ENCODE results near the gene JAZF1. TPM values are rescaled to one million over a fixed set of nuclear protein-coding genes. Genes with fewer than 3 reads are reported as not detected.

The JAZF1 gene
- total RNA-seq, 2 donors from 2014 or later: 9.3 to 37.4 TPM

- no peaks in the 10 kb centered on the region for H3K36me3 ChIP-seq
- no peak for DNase-seq (ENCODE audit: low spot score)
- no peaks in the 10 kb centered on the region for H3K4me1 ChIP-seq (replicated peaks)
- H3K27ac ChIP-seq: no peak overlapping the region
- no peak overlapping the region for H3K4me3 ChIP-seq
- 97% methylated on average over 9 of the region's 9 CpGs for WGBS
- H3K27me3 ChIP-seq (replicated peaks; ENCODE audit: insufficient read depth): no peaks in the 10 kb centered on the region
- H3K9me3 ChIP-seq: no peaks in the 10 kb centered on the region
- intact Hi-C loops (cut with DNase I): no loop called here
- TF ChIP-seq POLR2A (IDR thresholded peaks at IDR 0.05) (no peak), POLR2AphosphoS5 (IDR thresholded peaks at IDR 0.05) (no peak)
- TF ChIP-seq, protein P1, sequence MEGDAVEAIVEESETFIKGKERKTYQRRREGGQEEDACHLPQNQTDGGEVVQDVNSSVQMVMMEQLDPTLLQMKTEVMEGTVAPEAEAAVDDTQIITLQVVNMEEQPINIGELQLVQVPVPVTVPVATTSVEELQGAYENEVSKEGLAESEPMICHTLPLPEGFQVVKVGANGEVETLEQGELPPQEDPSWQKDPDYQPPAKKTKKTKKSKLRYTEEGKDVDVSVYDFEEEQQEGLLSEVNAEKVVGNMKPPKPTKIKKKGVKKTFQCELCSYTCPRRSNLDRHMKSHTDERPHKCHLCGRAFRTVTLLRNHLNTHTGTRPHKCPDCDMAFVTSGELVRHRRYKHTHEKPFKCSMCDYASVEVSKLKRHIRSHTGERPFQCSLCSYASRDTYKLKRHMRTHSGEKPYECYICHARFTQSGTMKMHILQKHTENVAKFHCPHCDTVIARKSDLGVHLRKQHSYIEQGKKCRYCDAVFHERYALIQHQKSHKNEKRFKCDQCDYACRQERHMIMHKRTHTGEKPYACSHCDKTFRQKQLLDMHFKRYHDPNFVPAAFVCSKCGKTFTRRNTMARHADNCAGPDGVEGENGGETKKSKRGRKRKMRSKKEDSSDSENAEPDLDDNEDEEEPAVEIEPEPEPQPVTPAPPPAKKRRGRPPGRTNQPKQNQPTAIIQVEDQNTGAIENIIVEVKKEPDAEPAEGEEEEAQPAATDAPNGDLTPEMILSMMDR (IDR thresholded peaks at IDR 0.05): no peak
Measured at GRCh38 chr7:28202222-28202621, 21.6 kb upstream of the JAZF1 start.

DNA sequence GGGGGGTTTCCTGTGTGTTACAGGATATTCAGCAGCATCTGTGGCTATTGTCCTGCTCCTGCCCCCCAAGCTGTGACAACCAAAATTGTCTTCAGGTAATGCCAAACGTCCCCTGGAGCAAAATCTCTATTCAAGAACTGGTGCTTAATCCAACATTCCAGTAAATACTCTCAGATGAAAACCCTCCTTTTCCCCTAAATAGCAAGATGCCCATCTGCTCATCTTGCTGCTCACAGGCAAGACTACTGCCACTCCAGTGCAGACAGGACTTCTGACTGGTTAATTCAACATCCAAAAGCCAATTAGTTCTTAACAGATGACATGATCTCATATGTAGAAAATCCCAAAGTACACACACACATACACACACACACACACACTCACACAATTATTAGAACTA, 20.5 kb upstream of the JAZF1 start:
- 72% methylated on average over 1 of the region's 1 CpG for whole genome bisulfite sequencing

DNA sequence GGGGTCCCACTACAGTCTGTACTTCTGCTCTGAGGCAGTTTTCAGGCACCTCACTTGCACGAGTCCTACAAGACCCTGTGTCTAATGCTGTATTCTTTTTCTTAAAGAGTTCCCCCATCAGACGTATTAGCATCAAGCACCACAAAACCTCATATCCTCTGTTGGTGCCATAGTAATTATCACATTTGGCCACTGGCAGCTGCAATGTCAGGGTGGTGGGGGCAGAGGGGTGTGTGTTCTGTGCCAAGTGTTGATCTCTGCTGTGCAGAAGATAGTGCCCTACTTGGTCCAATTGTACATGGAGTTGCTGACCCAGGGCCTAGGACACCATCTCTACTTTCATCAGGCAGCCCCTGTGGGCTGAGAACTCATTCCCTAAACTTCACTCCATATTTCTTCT, 20.0 kb upstream of the JAZF1 start:
- intact Hi-C loops (cut with DNase I): no loop called here
- H3K4me1 ChIP-seq (replicated peaks): no peaks in the 10 kb centered on the region
- WGBS: 76% methylated on average over 2 of the region's 2 CpGs

More for the DNA sequence above, 20.5 kb upstream of the JAZF1 start:
- H3K27ac ChIP-seq: no peak overlapping the region
- no peaks in the 10 kb centered on the region for H3K9me3 ChIP-seq
- no peak overlapping the region for H3K4me3 ChIP-seq
- H3K4me1 ChIP-seq (replicated peaks): no peaks in the 10 kb centered on the region
- no peak for TF ChIP-seq POLR2A (IDR thresholded peaks at IDR 0.05)
- TF ChIP-seq, protein P1 (IDR thresholded peaks at IDR 0.05): no peak
- TF ChIP-seq POLR2AphosphoS5 (IDR thresholded peaks at IDR 0.05): no peak
- no peaks in the 10 kb centered on the region for H3K27me3 ChIP-seq (replicated peaks; ENCODE audit: insufficient read depth)
- DNase-seq (ENCODE audit: low spot score): no peak
- H3K36me3 ChIP-seq: no peaks in the 10 kb centered on the region
- intact Hi-C loops (cut with DNase I): no loop called here

GRCh38 chr7:28199021-28199510, 18.5 kb upstream of the JAZF1 start:
- no peaks in the 10 kb centered on the region for H3K9me3 ChIP-seq
- H3K27ac ChIP-seq: no peak overlapping the region
- WGBS: 85% methylated on average over 3 of the region's 3 CpGs
- H3K36me3 ChIP-seq: no peaks in the 10 kb centered on the region
- no peaks in the 10 kb centered on the region for H3K27me3 ChIP-seq (replicated peaks; ENCODE audit: insufficient read depth)
- no peak overlapping the region for H3K4me3 ChIP-seq
- H3K4me1 ChIP-seq (replicated peaks): no peaks in the 10 kb centered on the region
- intact Hi-C loops (cut with DNase I): no loop called here
- TF ChIP-seq POLR2A (IDR thresholded peaks at IDR 0.05): no peak
- no peak for DNase-seq (ENCODE audit: low spot score)

More for the DNA sequence above, 20.0 kb upstream of the JAZF1 start:
- Histone ChIP-seq H3K27ac (no peak overlapping the region), H3K4me3 (no peak overlapping the region), H3K27me3 (replicated peaks; ENCODE audit: insufficient read depth) (no peaks in the 10 kb centered on the region), H3K36me3 (no peaks in the 10 kb centered on the region), H3K9me3 (no peaks in the 10 kb centered on the region)
- TF ChIP-seq POLR2AphosphoS5 (IDR thresholded peaks at IDR 0.05): no peak
- no peak for TF ChIP-seq POLR2A (IDR thresholded peaks at IDR 0.05)
- TF ChIP-seq, protein P1 (IDR thresholded peaks at IDR 0.05): no peak
- DNase-seq (ENCODE audit: low spot score): no peak

- Histone ChIP-seq H3K27ac (no peak overlapping the region), H3K4me1 (replicated peaks) (no peaks in the 10 kb centered on the region), H3K27me3 (replicated peaks; ENCODE audit: insufficient read depth) (no peaks in the 10 kb centered on the region), H3K9me3 (no peaks in the 10 kb centered on the region), H3K36me3 (no peaks in the 10 kb centered on the region), H3K4me3 (no peak overlapping the region)
- WGBS: 94% methylated on average over 4 of the region's 4 CpGs
- intact Hi-C loops (cut with DNase I): no loop called here
- TF ChIP-seq, protein P1 (IDR thresholded peaks at IDR 0.05): no peak
- TF ChIP-seq POLR2A (IDR thresholded peaks at IDR 0.05): no peak
- TF ChIP-seq POLR2AphosphoS5 (IDR thresholded peaks at IDR 0.05): no peak
- no peak for DNase-seq (ENCODE audit: low spot score)
Measured at GRCh38 chr7:28195910-28196620, 15.5 kb upstream of the JAZF1 start.

Data from prostate gland (tissue), 2 donors.